Measurements from ENCODE around the gene C10orf71.

Gene C10orf71

DNA sequence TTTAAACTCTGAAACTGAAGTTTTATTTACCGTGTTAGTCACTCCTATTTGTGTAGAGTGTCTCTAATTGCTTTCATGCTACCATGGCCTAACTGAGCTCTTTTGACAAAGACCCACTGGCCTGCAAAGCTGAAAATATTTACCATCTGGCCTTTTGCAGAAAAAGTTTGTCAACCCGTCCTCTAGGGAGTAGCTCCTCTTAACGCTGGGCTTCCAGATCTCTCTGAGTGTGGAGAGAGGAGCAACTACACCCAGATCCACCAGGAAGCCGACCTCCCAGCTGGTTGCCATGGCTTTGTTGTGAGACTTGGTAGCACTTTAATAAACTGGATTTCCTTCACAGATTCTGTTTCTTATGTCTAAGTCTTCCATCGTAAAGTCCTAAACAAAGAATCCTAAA, 4.2 kb upstream of the C10orf71 start:
- DNase-seq: no peak

DNA sequence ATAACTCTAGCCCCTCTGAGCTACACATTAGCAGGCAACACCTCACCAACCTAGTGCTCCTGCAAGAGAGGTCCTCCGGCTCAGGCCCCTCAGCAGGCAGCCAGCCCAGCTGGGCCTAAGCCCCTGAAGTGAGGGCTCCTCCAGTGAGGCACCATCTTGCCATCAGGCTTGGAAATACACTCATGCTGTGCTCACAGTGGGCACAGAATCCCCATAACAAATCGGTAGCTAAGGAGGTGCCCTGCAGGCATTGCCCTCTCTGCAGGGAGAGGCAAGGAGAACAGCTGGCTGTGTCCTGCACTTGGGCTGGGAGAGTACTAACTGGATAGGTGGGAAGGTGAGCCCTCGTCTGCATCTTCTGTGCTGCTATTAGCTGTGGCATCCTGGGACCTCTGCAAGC, 3.7 kb upstream of the C10orf71 start:
- DNase-seq: no peak

DNA sequence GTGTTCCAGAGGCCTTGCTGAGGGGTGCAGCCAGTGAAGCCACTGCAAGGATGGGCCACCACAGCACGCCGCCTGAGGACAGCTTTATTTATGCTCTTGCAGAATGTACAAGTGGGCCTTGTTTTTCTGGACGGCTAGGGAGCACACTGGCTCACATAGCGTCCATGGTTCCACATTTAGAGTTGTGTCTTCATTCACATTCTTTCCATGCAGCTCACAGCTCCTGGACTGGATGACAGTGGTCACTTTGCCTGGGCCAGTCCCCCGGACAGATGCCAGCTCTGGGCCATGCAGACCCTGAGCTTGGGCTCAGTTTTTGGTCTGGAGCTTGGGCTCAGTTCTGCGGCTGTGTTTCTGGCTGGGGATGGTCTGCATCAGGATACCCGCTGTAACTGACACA, 2.6 kb upstream of the C10orf71 start:
- no peak for DNase-seq

DNA sequence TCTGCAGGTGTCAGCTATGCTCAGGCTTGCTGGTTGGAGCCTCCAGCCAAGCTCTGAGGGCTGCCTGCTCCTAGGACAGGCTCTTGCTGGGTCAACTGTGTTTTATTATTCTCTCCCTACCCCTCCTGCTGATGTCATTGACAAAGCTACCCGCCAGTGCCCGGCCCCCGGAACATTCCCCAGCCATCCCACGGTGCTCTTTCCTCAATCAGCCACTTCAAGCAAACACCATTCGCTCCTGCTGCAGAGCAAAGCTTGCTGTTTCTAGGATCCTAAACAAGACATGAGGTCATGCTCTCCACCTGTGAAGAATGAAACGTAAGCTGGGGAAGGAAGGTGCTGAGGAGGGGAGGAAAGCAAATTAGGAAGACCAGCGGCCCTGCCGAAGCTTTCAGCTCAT, 2.1 kb upstream of the C10orf71 start:
- DNase-seq: no peak

DNA sequence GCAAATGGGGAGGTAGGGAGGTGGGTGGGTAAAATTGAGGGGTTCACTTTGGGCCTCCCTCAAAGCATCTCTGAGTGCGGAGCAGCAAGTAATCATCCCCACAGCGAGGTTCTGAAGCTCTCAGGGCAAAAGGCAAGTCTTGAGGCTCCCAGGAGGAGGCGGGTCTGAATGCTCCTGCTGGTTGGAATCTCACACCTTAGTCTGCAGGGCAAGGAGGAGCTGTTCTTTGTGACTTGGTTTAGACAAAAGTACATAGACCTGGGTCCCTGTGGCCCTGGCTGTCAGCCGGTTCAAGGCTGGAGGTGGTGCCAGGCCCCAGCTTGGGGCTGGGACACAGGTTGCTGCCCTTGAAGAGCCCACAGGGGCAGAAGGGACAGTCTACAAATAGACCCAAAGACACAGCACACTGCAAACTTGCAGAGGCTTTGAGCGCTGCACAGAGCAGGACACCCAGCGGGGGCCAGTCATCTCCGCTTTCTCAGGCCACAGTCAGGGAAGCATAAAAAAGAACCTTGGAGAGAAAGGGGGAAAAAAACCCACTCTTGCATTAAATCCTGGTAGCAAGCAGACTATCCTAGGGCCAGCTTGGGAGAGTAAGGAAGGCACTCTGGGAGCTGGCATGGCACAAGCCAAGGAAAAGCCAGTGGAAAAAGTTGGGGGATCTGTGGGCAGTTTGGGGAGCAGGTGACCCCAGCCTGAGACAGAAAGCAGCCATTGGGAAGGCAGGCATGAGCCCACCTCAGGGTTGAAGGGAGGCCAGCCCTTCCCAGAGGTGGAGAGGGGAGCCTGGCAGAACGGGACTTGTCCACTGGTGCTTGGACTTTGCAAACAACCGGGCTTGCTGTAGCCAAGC, 926 bp upstream of the C10orf71 start:
- no peak for DNase-seq

GRCh38 chr10:49298671-49298982, 343 bp upstream of the C10orf71 start:
- DNase-seq: peak; percentile 66

DNA sequence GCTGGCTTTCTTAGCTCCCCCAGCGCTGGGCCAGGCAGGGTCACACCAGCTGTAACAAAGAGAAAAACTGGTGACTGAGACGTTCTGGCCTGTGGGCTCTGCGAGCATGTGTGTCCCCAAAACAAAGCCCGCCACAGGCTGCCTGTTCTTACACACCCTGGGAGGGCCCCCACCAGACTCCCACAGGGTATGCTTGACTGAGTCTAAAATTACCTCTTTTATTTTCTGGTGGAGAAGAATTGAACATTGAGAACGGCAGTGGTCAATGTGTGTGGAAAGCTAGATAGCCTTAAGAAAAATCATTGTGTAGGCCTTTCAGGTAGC, 808 bp downstream of the C10orf71 start:
- DNase-seq: no peak

DNA sequence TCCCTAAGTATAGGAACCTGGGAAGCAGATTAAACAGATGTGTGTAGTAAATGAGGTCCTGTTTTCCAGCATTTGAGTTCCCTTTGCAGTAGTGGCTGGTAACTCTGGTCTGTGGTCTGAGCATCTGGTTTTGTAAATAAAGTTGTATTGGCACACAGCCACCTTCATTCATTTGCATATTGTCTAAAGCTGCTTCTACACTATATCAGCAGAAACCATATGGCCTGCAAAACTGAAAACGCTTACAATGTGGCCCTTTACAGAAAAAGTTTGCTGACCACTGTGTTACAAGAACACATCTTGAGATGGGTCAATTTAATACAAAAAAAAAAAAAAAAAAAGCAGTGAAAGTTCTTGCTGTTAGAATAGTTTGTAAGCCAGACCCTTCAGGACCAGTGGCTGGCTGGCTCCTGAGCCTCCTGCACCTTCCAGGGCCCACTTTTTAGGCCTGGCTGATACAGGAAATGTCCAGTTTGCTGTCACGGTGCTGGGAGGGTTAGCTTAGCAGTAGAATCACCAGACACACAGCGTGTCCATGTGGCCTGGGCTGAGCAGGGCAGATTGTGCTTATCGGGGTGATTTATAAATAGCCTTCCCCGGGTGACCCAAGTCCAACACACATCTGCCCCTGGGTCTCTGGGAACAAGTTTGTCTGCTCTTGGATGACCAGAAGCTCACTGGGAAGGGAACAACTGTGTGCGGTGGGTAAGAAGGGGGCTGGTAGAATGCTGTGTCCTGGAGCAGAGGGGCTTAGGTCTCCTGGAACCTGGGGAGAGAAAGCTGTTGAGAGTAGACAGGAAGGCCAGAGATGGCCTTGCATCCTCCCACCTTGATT, 1.4 kb downstream of the C10orf71 start:
- DNase-seq: no peak

GRCh38 chr10:49301302-49301701, 2.3 kb downstream of the C10orf71 start:
- no peak for DNase-seq

DNA sequence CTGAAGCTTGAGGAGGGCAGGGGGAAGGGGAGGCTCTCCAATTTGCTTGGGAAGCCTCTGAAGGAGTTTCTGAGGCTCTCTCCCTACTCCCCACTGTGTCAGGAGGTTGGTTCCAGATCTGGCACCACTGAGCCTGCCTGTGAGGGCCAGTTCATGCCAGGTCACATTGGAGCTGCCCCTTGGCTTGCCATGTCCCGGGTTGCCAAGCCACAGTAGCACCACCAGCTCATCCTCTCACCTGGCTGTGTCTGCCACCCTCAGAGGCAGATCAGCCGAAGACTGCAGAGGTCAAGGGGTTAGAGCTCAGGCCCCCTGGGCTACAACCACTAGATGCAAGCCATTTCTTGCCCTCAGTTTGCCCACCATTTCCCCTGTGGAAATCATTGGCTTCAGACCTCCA, 3.1 kb downstream of the C10orf71 start:
- no peak for DNase-seq

DNA sequence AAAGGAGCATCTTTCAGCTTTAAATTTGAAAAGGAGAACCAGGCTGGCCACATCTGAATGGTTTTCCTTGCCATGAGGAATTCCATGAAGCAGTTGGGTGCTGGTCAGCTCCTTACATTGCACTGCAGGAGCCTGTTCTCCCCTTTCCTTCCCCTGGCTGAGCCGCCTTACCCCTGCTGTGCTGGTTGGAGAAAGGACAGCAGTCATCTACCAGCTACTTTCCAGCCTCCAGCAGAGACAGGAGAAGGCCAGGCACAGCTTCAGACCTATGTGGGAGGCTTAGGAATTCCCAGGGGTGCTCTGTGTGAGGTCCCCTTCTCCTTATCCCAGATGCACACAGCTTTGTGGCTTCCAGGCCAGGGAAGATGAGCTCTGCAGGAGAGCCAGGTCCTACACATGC, 4.7 kb downstream of the C10orf71 start:
- DNase-seq: no peak

- no peak for DNase-seq
These were observed 5.2 kb downstream of the C10orf71 start for GRCh38 chr10:49304137-49304536.

DNA sequence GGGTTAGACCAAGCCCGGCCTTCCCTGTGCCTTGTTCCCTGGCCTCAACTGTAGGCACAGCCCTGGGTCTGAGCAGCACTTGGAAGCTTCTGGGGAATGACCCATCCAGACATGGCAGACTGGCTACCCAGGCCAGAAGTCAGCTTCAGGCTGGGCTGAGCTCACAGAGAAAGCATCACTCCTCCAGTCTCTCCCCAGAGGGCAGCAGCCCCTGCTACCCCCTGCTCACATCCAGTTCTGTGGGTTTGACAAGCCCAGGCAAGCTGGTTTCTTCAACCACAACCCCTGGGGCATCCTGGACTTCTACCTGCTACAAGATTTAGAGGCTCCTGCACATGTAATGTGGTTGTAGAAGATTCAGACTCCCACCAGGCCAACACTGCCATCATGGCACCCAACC, 9.0 kb downstream of the C10orf71 start:
- no peak for DNase-seq

DNA sequence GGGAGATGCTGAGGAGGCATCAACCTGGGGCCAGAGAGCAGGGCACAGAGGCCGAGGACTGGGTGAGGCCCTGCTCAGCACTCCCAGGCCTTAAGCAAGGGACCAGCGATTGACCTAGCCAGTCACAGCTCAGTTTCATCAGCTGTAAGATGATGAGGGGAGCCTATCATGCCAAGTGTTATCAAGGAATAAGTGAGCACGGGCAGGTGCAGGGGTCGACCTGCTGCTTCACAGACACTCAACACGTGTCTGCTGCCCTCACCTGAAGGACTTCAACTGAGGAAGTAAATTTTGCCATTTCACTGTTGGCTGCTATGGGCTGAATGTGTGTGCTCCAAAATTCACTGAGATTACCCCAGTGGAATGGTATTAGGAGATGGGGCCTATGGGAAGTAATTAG, 9.9 kb downstream of the C10orf71 start:
- no peak for DNase-seq

DNA sequence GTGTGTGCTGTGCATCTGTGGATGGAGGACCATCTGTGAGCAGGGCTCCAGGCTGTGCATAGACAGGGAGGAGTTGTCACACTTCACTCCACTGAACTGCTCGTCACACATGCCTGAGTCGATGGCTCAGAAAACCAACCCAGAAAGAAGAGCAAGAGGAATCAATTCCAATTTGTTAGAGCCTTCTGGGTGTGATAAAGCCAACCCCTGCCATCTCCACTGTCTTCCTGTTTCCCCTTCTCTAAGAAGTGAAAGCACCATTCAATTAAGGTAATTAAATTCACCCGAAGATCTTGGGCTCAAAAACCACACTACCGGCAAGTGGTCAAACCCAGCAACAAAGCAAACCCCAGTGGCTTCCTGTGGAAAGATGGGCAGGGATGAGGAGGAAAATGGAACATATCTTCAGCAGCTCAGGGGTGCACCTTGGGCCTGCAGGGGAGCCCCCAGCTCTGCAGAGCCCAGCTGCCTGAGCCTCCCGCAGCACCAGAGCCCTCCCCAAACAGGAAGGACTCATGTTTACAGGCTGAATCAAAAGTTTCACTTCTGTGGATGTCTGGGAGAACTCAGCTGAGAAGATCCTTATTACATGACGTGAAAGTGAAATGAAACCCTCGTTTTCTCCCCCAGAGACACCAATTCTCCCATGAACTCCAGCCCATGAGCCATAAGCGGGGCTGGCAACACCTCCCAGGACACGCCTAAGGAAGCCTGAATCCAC, 10.9 kb downstream of the C10orf71 start:
- DNase-seq: no peak

DNA sequence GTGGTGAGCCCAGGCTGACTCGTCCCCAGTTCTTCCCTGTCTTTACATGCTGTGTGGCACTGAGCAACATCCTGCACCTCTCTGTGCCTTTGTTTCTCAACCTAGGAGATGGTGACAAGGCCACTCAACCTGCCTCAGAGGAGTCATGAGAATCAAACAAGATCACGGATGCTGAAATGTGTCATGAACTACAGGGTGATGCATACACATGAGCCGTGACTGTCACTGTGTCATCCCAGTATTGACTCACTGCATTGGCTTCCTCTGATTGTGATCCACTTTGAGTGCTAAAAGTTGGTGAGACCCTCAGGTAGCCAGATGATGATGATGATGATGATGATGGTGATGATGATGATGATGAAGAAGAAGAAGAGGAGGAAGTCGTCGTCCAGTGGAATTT, 11.5 kb downstream of the C10orf71 start:
- DNase-seq: no peak

DNA sequence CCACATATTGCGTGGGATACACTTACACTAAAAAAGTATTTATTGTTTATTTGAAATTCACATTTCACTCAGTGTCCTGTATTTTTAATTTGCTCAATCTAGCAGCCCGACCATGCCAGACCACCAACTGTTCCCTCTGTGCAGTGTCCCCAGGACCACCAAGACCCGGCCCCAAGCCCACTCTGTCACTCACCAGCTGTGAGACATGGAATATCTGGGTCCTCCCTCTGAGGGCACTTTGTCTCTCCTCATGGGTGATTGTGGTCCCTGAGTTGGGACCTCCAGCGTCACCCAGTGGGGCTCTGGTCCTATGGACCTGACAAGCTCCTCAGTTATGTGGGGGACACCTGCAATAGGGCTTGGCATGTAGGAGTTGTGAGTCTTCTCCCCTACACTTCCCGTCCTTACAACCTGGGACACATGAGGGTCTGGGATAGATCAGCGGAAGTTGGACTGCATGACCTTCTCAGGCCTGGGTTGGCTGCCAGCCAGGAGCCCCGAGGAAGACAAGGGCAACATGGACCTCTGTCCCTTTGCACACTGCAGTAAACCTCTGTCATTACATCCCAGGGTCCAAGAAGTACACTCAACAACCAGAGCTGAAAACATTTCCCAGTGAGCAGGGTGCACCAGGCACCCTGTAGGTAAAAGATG, 12.1 kb downstream of the C10orf71 start:
- no peak for DNase-seq

- DNase-seq: no peak
These were observed 12.7 kb downstream of the C10orf71 start for GRCh38 chr10:49311555-49312236.

- no peak for DNase-seq
These were observed 13.4 kb downstream of the C10orf71 start for GRCh38 chr10:49312246-49312869.

- DNase-seq: no peak
These were observed 14.6 kb downstream of the C10orf71 start for GRCh38 chr10:49313501-49314070.

- no peak for DNase-seq
These were observed 15.8 kb downstream of the C10orf71 start for GRCh38 chr10:49314806-49315205.

GRCh38 chr10:49318028-49318427, 19.1 kb downstream of the C10orf71 start:
- no peak for DNase-seq
